Tibial nerve (tissue), 4 donors: ENCODE results near the gene KCNT1.

Experiments used
- EP300 ChIP-seq, 2 donors: sonication (generic); formaldehyde crosslinking; IDR thresholded peaks; one replicate each; pipeline ENCODE4 v1.6.1; 2017; ENCODE audit warnings: antibody characterized with exemption in 2 of 2, mild to moderate bottlenecking in 1 of 2
- POLR2A ChIP-seq, 2 donors: fragments of 450-650 bp; IDR thresholded peaks; one replicate each; pipeline ENCODE4 v1.6.1; 2017; ENCODE audit warnings: antibody characterized with exemption in 2 of 2, mild to moderate bottlenecking in 2 of 2, moderate library complexity in 2 of 2
- TF ChIP-seq, protein P1 (sequence below), 5 experiments: fragments of 200-600 bp in 3 of 5; fragments of 450-650 bp in 2 of 5; sonication (generic) in 3 of 5; IDR thresholded peaks; one replicate each; pipeline ENCODE4 v1.5.1; 2016 to 2019; ENCODE audit warnings: antibody characterized with exemption in 5 of 5, mild to moderate bottlenecking in 3 of 5, moderate library complexity in 2 of 5

DNA sequence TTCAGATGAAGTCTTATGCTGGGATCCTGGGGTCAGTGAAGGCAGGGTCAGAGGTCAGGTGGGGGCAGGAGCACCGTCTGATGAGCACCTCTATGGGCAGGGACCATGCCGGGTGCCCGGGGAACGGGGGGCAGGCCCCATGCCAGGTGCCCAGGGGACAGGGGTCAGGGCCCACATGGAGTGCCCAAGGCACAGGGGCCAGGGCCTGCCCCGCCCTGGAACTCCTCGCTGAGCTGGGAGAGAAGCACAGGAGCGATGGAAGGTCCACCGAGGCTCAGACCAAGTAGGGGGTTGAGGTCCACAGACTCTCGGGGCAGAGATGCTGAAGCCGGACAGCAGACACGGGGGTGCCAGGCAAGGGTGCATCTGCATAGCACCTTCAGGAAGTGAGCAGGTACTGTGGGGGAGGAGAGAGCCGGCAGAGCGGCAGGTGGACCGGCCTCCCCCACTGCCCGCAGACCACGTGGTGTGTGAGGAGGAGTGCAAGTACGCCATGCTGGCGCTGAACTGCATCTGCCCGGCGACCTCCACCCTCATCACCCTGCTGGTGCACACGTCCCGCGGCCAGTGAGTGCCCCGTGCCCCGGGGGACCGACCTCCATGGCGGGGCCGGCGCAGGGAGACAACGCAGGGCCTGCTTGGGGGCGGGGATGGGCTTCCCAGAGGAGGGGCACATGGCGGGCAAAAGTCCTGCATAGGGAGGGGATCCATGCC, 67.7 kb downstream of the KCNT1 start:
- TF ChIP-seq, protein P1, sequence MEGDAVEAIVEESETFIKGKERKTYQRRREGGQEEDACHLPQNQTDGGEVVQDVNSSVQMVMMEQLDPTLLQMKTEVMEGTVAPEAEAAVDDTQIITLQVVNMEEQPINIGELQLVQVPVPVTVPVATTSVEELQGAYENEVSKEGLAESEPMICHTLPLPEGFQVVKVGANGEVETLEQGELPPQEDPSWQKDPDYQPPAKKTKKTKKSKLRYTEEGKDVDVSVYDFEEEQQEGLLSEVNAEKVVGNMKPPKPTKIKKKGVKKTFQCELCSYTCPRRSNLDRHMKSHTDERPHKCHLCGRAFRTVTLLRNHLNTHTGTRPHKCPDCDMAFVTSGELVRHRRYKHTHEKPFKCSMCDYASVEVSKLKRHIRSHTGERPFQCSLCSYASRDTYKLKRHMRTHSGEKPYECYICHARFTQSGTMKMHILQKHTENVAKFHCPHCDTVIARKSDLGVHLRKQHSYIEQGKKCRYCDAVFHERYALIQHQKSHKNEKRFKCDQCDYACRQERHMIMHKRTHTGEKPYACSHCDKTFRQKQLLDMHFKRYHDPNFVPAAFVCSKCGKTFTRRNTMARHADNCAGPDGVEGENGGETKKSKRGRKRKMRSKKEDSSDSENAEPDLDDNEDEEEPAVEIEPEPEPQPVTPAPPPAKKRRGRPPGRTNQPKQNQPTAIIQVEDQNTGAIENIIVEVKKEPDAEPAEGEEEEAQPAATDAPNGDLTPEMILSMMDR (IDR thresholded peaks at IDR 0.05), result no peak
- TF ChIP-seq POLR2A (IDR thresholded peaks at IDR 0.05), result no peak
- TF ChIP-seq EP300 (IDR thresholded peaks at IDR 0.05), result no peak
